Lower lobe of right lung (tissue), 2 donors: ENCODE data around the gene HEYL. TPM values are rescaled to one million over a fixed set of nuclear protein-coding genes. Genes with fewer than 3 reads are reported as not detected.

ENCODE experiments used
- ATAC-seq, 2 donors: fragments of 200-7000 bp; cut with Tn5 transposase; one replicate each; pipeline ENCODE4 v1.9.1; 2020 to 2022; ENCODE audit warnings: mild to moderate bottlenecking in 2 of 2, moderate library complexity in 2 of 2
- DNase-seq: peaks from one replicate; pipeline ENCODE4 v3.0.0-alpha.2; 2020
- H3K27ac ChIP-seq: fragments of 200-600 bp; one replicate; pipeline ENCODE4 v1.8.0; 2022
- H3K27me3 ChIP-seq: fragments of 200-600 bp; one replicate; pipeline ENCODE4 v1.8.0; 2022; ENCODE audit warnings: low read depth
- H3K36me3 ChIP-seq: fragments of 200-600 bp; one replicate; pipeline ENCODE4 v1.8.0; 2022; ENCODE audit warnings: mild to moderate bottlenecking
- H3K4me1 ChIP-seq: fragments of 200-600 bp; one replicate; pipeline ENCODE4 v1.8.0; 2022
- H3K4me3 ChIP-seq: fragments of 200-600 bp; one replicate; pipeline ENCODE4 v1.8.0; 2022; ENCODE audit warnings: mild to moderate bottlenecking
- H3K9me3 ChIP-seq: fragments of 200-600 bp; one replicate; pipeline ENCODE4 v1.8.0; 2022
- CTCF ChIP-seq: fragments of 200-600 bp; IDR thresholded peaks from one replicate; pipeline ENCODE4 v1.8.0; 2022; ENCODE audit warnings: antibody characterized with exemption, mild to moderate bottlenecking
- intact Hi-C: fragments of 100-400 bp; cut with DNase I; formaldehyde crosslinking; loops from one replicate; pipeline ENCODE4 v1.11.0; 2022
- total RNA-seq: library from RNA; stranded (reverse); fragmentation: NEBNext Ultra II Directional; extraction: Animal tissue kit (Norgen Biotek cat#: 25700); gene quantifications from one replicate; pipeline ENCODE4 v1.2.1, GENCODE V29; 2021
- donor health status: DM: no; HTN: yes; CAD: no; lungs with severe emphysema.

HEYL gene
- total RNA-seq, 1 donor from 2014 or later, result 10.4 TPM

DNA sequence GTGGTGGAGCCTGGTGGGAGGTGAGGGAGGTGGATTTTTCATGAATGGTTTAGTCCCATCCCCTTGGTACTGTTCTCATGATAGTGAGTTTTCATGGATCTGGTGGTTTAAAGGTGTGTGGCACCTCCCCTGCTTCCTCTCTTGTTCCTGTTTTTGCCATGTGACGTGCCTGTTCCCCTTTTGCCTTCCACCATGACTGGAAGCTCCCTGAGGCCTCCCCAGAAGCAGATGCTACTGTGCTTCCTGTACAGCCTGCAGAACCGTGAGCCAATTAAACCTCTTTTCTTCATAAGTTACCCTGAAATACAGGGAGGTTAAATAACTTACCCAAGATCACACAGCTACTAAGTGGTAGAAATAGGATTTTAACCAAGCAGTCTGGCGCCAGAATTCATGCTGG lies 4.3 kb upstream of the HEYL start:
- H3K27me3 ChIP-seq, result no peaks in the 10 kb centered on the region
- H3K9me3 ChIP-seq, result no peaks in the 10 kb centered on the region
- intact Hi-C loops, result no loop called here
- peaks cover 17% of the 10 kb centered on the region for H3K4me1 ChIP-seq
- DNase-seq (no peak), ATAC-seq (no peak)
- H3K27ac ChIP-seq, result no peak overlapping the region
- TF ChIP-seq CTCF, result no peak
- no peak overlapping the region for H3K4me3 ChIP-seq
- H3K36me3 ChIP-seq, result no peaks in the 10 kb centered on the region

- ATAC-seq (no peak), DNase-seq (no peak)
- H3K4me1 ChIP-seq, result peaks cover 12% of the 10 kb centered on the region
- H3K36me3 ChIP-seq, result no peaks in the 10 kb centered on the region
- intact Hi-C loops, result no loop called here
- no peak overlapping the region for H3K4me3 ChIP-seq
- H3K27me3 ChIP-seq, result peaks cover 4% of the 10 kb centered on the region
- no peak for TF ChIP-seq CTCF
- H3K9me3 ChIP-seq, result no peaks in the 10 kb centered on the region
- H3K27ac ChIP-seq, result no peak overlapping the region
Measured at GRCh38 chr1:39642796-39643195, 3.4 kb upstream of the HEYL start.

DNA sequence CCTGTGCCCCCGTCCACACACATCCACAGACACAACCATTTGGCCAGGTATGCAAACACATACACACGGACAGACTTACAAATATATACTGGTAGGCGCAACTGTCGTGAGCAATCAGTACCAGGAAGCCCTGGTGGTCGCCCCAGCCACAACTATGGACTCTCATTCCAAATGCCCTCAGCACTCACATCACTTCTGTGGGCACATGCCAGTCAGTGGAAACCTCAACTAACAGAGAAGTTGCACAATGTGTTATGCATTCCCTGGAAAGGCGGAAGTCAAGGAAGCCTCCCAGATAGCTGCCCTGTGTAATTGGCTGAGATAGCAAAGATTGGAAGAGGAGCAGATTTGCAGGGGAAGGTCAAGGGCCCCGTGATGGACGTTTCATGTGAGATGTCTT lies 1.4 kb upstream of the HEYL start:
- intact Hi-C loops, result no loop called here
- DNase-seq, result no peak
- no peak for TF ChIP-seq CTCF
- H3K27ac ChIP-seq, result no peak overlapping the region
- H3K4me1 ChIP-seq, result peaks cover 17% of the 10 kb centered on the region
- H3K27me3 ChIP-seq, result peaks cover 4% of the 10 kb centered on the region
- no peaks in the 10 kb centered on the region for H3K36me3 ChIP-seq
- H3K4me3 ChIP-seq, result no peak overlapping the region
- H3K9me3 ChIP-seq, result no peaks in the 10 kb centered on the region
- ATAC-seq, result no peak

DNA sequence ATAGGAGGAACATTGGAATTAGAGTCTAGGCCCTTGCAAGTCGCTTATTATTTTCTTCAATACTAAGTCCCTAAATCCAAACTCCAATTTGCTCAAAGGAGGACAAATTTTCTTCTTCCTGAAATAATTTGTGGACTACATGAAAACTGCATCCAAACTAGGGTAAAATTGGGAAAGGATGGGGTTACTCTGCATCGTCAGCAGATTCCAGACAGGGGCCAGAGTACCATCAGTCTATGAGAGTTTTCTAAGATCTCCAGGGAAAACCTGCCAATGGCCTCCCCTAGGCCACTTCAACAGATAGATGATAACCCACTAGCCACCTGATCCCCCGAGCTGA lies 508 bp downstream of the HEYL start:
- intact Hi-C loops, result no loop called here
- no peak for DNase-seq
- H3K4me3 ChIP-seq, result peak overlapping the region; percentile 71
- ATAC-seq, result no peak
- peaks cover 25% of the 10 kb centered on the region for H3K4me1 ChIP-seq
- H3K27me3 ChIP-seq, result peaks cover 4% of the 10 kb centered on the region
- peak overlapping the region; percentile 84 for H3K27ac ChIP-seq
- no peaks in the 10 kb centered on the region for H3K36me3 ChIP-seq
- no peak for TF ChIP-seq CTCF
- no peaks in the 10 kb centered on the region for H3K9me3 ChIP-seq

DNA sequence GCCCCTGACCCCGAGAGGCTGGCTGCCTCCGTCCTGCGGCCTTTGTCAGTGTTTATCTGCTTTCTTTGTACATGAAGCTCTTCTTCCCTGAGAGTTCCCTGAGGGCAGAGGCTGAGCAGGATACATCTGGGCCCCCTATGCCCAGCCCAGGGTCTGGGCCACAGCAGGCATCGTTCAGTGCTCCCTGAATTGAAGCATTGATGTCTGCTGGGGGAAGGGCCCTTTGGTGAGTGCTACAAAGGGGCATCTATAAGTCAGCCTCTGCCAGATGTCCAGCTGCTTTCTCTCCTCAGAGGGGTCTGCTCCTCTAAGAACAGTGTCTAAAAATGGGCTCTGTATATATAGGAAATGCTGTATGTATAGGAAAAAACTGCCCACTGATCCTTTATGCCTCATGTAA lies 2.1 kb downstream of the HEYL start:
- H3K4me3 ChIP-seq, result peak overlapping the region; percentile 71
- ATAC-seq (no peak), DNase-seq (no peak)
- H3K4me1 ChIP-seq, result peaks cover 25% of the 10 kb centered on the region
- intact Hi-C loops, result no loop called here
- H3K36me3 ChIP-seq, result no peaks in the 10 kb centered on the region
- H3K27me3 ChIP-seq, result peaks cover 4% of the 10 kb centered on the region
- H3K9me3 ChIP-seq, result no peaks in the 10 kb centered on the region
- no peak overlapping the region for H3K27ac ChIP-seq
- no peak for TF ChIP-seq CTCF

GRCh38 chr1:39635871-39636210 lies 3.6 kb downstream of the HEYL start:
- peaks cover 25% of the 10 kb centered on the region for H3K4me1 ChIP-seq
- peak overlapping the region; percentile 58 for H3K27ac ChIP-seq
- ATAC-seq (no peak), DNase-seq (no peak)
- peaks cover 6% of the 10 kb centered on the region for H3K36me3 ChIP-seq
- intact Hi-C loops, result no loop called here
- peak overlapping the region; percentile 23 for H3K4me3 ChIP-seq
- no peak for TF ChIP-seq CTCF
- H3K9me3 ChIP-seq, result no peaks in the 10 kb centered on the region
- peaks cover 4% of the 10 kb centered on the region for H3K27me3 ChIP-seq
